ENCODE data around the gene BMP2K. TPM values are rescaled to one million over a fixed set of nuclear protein-coding genes. Genes with fewer than 3 reads are reported as not detected.

The BMP2K gene
- total and polyA plus RNA-seq, 2 donors from 2014 or later = 6.0 to 43.1 TPM

GRCh38 chr4:78749258-78749971 lies 26.7 kb upstream of the BMP2K start:
- no peaks in the 10 kb centered on the region for H3K9me3 ChIP-seq (ENCODE audit: control insufficient read depth in 2 of 3, insufficient read depth in 1 of 3, low read length in 3 of 3)
- H3K4me1 ChIP-seq (ENCODE audit: control insufficient read depth in 2 of 3, insufficient read depth in 2 of 3, low read depth in 1 of 3, low read length in 3 of 3) = no peaks in the 10 kb centered on the region
- no peak for DNase-seq
- no peaks in the 10 kb centered on the region for H3K27me3 ChIP-seq (ENCODE audit: control insufficient read depth, insufficient read depth, low read length)
- intact Hi-C loops (cut with DNase I) = no loop called here
- no peak for TF ChIP-seq CTCF (IDR thresholded peaks at IDR 0.05; ENCODE audit: borderline replicate concordance, extremely low read depth, insufficient read depth)
- no peaks in the 10 kb centered on the region for H3K36me3 ChIP-seq (ENCODE audit: control insufficient read depth in 2 of 3, insufficient read depth in 3 of 3, low read length in 3 of 3)
- no peak overlapping the region for H3K4me3 ChIP-seq (ENCODE audit: low read length in 3 of 3)
- H3K9ac ChIP-seq (ENCODE audit: low read length in 3 of 3) = no peak overlapping the region
- no peak overlapping the region for H3K27ac ChIP-seq (ENCODE audit: low read depth in 2 of 2, low read length in 2 of 2)
- FAIRE-seq = no peak

- no peaks in the 10 kb centered on the region for H3K27me3 ChIP-seq (ENCODE audit: control insufficient read depth, insufficient read depth, low read length)
- DNase-seq (no peak), FAIRE-seq (no peak)
- H3K4me1 ChIP-seq (ENCODE audit: control insufficient read depth in 2 of 3, insufficient read depth in 2 of 3, low read depth in 1 of 3, low read length in 3 of 3) = no peaks in the 10 kb centered on the region
- H3K36me3 ChIP-seq (ENCODE audit: control insufficient read depth in 2 of 3, insufficient read depth in 3 of 3, low read length in 3 of 3) = no peaks in the 10 kb centered on the region
- no peak for TF ChIP-seq CTCF (IDR thresholded peaks at IDR 0.05; ENCODE audit: borderline replicate concordance, extremely low read depth, insufficient read depth)
- H3K9ac ChIP-seq (ENCODE audit: low read length in 3 of 3) = no peak overlapping the region
- intact Hi-C loops (cut with DNase I) = no loop called here
- H3K9me3 ChIP-seq (ENCODE audit: control insufficient read depth in 2 of 3, insufficient read depth in 1 of 3, low read length in 3 of 3) = no peaks in the 10 kb centered on the region
- no peak overlapping the region for H3K4me3 ChIP-seq (ENCODE audit: low read length in 3 of 3)
- no peak overlapping the region for H3K27ac ChIP-seq (ENCODE audit: low read depth in 2 of 2, low read length in 2 of 2)
These were observed 26.0 kb upstream of the BMP2K start for GRCh38 chr4:78749972-78750727.

GRCh38 chr4:78753091-78753490 lies 23.1 kb upstream of the BMP2K start:
- TF ChIP-seq CTCF (IDR thresholded peaks at IDR 0.05; ENCODE audit: borderline replicate concordance, extremely low read depth, insufficient read depth) = no peak
- intact Hi-C loops (cut with DNase I) = no loop called here
- FAIRE-seq (no peak), DNase-seq (no peak)
- Histone ChIP-seq H3K9me3 (ENCODE audit: control insufficient read depth in 2 of 3, insufficient read depth in 1 of 3, low read length in 3 of 3) (no peaks in the 10 kb centered on the region), H3K36me3 (ENCODE audit: control insufficient read depth in 2 of 3, insufficient read depth in 3 of 3, low read length in 3 of 3) (no peaks in the 10 kb centered on the region), H3K9ac (ENCODE audit: low read length in 3 of 3) (no peak overlapping the region), H3K27ac (ENCODE audit: low read depth in 2 of 2, low read length in 2 of 2) (no peak overlapping the region), H3K27me3 (ENCODE audit: control insufficient read depth, insufficient read depth, low read length) (no peaks in the 10 kb centered on the region), H3K4me3 (ENCODE audit: low read length in 3 of 3) (no peak overlapping the region), H3K4me1 (ENCODE audit: control insufficient read depth in 2 of 3, insufficient read depth in 2 of 3, low read depth in 1 of 3, low read length in 3 of 3) (no peaks in the 10 kb centered on the region)

Measured in kidney (tissue), 14 donors.